Stimulated activated effector memory CD8-positive, alpha-beta T cell treated with anti-CD3 and anti-CD28 coated beads, Interleukin-12 subunit alpha, Interleukin-12 subunit beta, amount 100 ng/mL, for 72 hours (primary cell): Measurements from ENCODE around the gene CHRNB1.

Source experiments
- ATAC-seq: fragments of 150-1000 bp; cut with Tn5 transposase; 2 replicates; pipeline ENCODE4 v1.10.0; 2021
- DNase-seq, 2 donors: peaks; one replicate each; pipeline ENCODE4 v3.0.0; 2021 to 2022; ENCODE audit warnings: low spot score in 2 of 2
- H3K27ac Mint-ChIP-seq: one replicate; pipeline ENCODE4 v1.8.0; 2022; ENCODE audit warnings: mild to moderate bottlenecking, mixed read lengths
- H3K36me3 Mint-ChIP-seq: one replicate; pipeline ENCODE4 v1.8.0; 2022; ENCODE audit warnings: mild to moderate bottlenecking, mixed read lengths
- H3K4me1 Mint-ChIP-seq: one replicate; pipeline ENCODE4 v1.8.0; 2022; ENCODE audit warnings: mixed read lengths
- H3K4me3 Mint-ChIP-seq: one replicate; pipeline ENCODE4 v1.8.0; 2022; ENCODE audit warnings: mild to moderate bottlenecking, mixed read lengths
- H3K9me3 Mint-ChIP-seq: one replicate; pipeline ENCODE4 v1.8.0; 2022; ENCODE audit warnings: mixed read lengths

The CHRNB1 gene

GRCh38 chr17:7495906-7496434 is 51.1 kb downstream of the CHRNB1 start:
- ATAC-seq (no peak), DNase-seq (no peak)
- Mint-ChIP-seq H3K36me3 (peaks cover 100% of the 10 kb centered on the region), H3K4me1 (peaks cover 33% of the 10 kb centered on the region), H3K9me3 (no peaks in the 10 kb centered on the region), H3K4me3 (no peak overlapping the region), H3K27ac (peak overlapping the region; percentile 75)

- H3K36me3 Mint-ChIP-seq: peaks cover 100% of the 10 kb centered on the region
These were observed 51.8 kb downstream of the CHRNB1 start for GRCh38 chr17:7496470-7497183.

GRCh38 chr17:7497228-7497627 is 52.4 kb downstream of the CHRNB1 start:
- Mint-ChIP-seq H3K4me3 (no peak overlapping the region), H3K36me3 (peaks cover 100% of the 10 kb centered on the region), H3K9me3 (no peaks in the 10 kb centered on the region), H3K4me1 (peaks cover 23% of the 10 kb centered on the region), H3K27ac (no peak overlapping the region)
- DNase-seq (no peak), ATAC-seq (no peak)

More at GRCh38 chr17:7496470-7497183, 51.8 kb downstream of the CHRNB1 start:
- Mint-ChIP-seq H3K4me3 (no peak overlapping the region), H3K9me3 (no peaks in the 10 kb centered on the region), H3K27ac (peak overlapping the region; percentile 75), H3K4me1 (peaks cover 27% of the 10 kb centered on the region)
- no peak for ATAC-seq
- DNase-seq: no peak

- DNase-seq (no peak), ATAC-seq (no peak)
- H3K27ac Mint-ChIP-seq: no peak overlapping the region
- peaks cover 22% of the 10 kb centered on the region for H3K4me1 Mint-ChIP-seq
- H3K4me3 Mint-ChIP-seq: no peak overlapping the region
- H3K9me3 Mint-ChIP-seq: no peaks in the 10 kb centered on the region
- H3K36me3 Mint-ChIP-seq: peaks cover 100% of the 10 kb centered on the region
These were observed 52.8 kb downstream of the CHRNB1 start for GRCh38 chr17:7497636-7498035.

- Mint-ChIP-seq H3K4me3 (no peak overlapping the region), H3K36me3 (peaks cover 100% of the 10 kb centered on the region)
These were observed 54.3 kb downstream of the CHRNB1 start for GRCh38 chr17:7499161-7499560.

GRCh38 chr17:7501729-7502128 is 56.9 kb downstream of the CHRNB1 start:
- Mint-ChIP-seq H3K36me3 (peaks cover 100% of the 10 kb centered on the region), H3K9me3 (no peaks in the 10 kb centered on the region), H3K4me1 (no peaks in the 10 kb centered on the region), H3K4me3 (no peak overlapping the region), H3K27ac (no peak overlapping the region)
- ATAC-seq: no peak
- no peak for DNase-seq

More at GRCh38 chr17:7499161-7499560, 54.3 kb downstream of the CHRNB1 start:
- H3K27ac Mint-ChIP-seq: peak overlapping the region; percentile 76
- ATAC-seq (no peak), DNase-seq (no peak)
- no peaks in the 10 kb centered on the region for H3K9me3 Mint-ChIP-seq
- peaks cover 6% of the 10 kb centered on the region for H3K4me1 Mint-ChIP-seq

- DNase-seq (no peak), ATAC-seq (no peak)
- Mint-ChIP-seq H3K4me3 (no peak overlapping the region), H3K4me1 (no peaks in the 10 kb centered on the region), H3K27ac (peak overlapping the region; percentile 10), H3K9me3 (no peaks in the 10 kb centered on the region), H3K36me3 (peaks cover 100% of the 10 kb centered on the region)
These were observed 57.4 kb downstream of the CHRNB1 start for GRCh38 chr17:7502171-7502847.

GRCh38 chr17:7502987-7503386 is 58.1 kb downstream of the CHRNB1 start:
- Mint-ChIP-seq H3K4me1 (no peaks in the 10 kb centered on the region), H3K9me3 (no peaks in the 10 kb centered on the region), H3K36me3 (peaks cover 100% of the 10 kb centered on the region), H3K27ac (peak overlapping the region; percentile 10), H3K4me3 (no peak overlapping the region)
- ATAC-seq (no peak), DNase-seq (no peak)

GRCh38 chr17:7503521-7503920 is 58.7 kb downstream of the CHRNB1 start:
- DNase-seq (no peak), ATAC-seq (no peak)
- H3K27ac Mint-ChIP-seq: peak overlapping the region; percentile 42
- H3K36me3 Mint-ChIP-seq: peaks cover 100% of the 10 kb centered on the region
- H3K4me1 Mint-ChIP-seq: no peaks in the 10 kb centered on the region
- no peak overlapping the region for H3K4me3 Mint-ChIP-seq
- H3K9me3 Mint-ChIP-seq: no peaks in the 10 kb centered on the region
